SIG-M5 treated with dmso at 0.1 percent for 504 hours (cell line): ENCODE data around the gene C18orf63.

ENCODE experiments used
- DNase-seq: peaks from one replicate; lab custom pipeline; 2025; ENCODE audit not compliant: unreplicated experiment; lab: John Stamatoyannopoulos, UW

Gene C18orf63

DNA sequence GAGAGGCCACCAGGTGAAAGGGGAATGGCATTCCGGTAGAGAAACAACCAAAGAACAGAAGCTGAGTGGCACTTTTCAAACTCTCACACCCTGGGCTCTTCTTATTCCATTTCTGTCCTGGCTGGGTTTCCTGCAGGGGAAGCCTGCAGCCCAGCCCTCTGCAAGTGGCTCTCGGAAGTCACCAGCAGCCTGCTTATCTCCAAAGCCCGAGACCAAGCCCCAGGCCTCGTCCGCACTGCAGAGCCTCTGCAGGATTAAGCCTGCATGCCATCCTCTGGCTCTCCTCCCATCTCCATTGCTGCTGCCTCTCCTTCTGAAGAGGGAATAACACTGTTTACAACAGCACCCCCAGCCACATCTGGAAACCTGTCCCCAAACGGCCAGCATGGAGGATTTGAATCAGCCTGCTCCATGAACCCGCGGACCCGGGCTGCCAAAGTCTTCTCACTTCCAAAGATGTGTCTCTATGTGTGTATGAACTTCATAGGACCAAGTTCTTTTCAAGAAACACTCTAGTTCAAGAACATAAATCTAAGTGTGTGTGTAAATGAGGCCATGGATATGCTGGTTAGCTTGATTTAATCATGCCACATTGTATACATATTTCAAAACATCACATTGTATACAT, 87.3 kb downstream of the C18orf63 start:
- no peak for DNase-seq

DNA sequence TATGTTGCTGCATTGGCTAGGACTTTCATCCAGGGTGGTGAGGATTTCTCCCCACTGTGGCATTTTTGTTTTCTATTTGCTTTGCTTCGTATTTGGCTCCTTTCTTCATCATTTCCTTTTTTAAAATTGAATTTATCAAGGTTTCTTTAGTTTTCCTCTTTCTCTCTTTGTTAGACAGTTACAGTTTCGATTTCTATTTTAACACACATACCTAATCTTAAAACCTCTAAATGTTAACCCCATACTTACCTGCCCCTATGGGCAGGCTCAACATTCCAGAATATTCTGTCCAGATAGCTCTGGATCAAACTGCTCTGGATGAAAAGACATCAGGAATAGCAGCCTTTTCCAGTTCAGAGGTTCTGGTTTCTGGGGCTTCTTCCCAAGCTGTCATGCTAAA, 92.2 kb downstream of the C18orf63 start:
- DNase-seq = no peak
